D721Med (cell line): ENCODE measurements around the gene NUCKS1.

Experiments
- DNase-seq: peaks from one replicate; pipeline ENCODE4 v3.0.0; 2011; ENCODE audit warnings: low spot score; ENCODE audit not compliant: insufficient read length
- FAIRE-seq: peaks from 2 replicates; lab custom pipeline; 2011; peaks lifted over from hg19 to GRCh38; lab: Jason Lieb, UNC
- CTCF ChIP-seq: IDR thresholded peaks from 2 replicates; pipeline ENCODE4 v1.5.1; 2012; ENCODE audit warnings: mild to moderate bottlenecking, control low read depth; ENCODE audit not compliant: insufficient read depth; ENCODE audit errors: missing control alignments

Gene NUCKS1

DNA sequence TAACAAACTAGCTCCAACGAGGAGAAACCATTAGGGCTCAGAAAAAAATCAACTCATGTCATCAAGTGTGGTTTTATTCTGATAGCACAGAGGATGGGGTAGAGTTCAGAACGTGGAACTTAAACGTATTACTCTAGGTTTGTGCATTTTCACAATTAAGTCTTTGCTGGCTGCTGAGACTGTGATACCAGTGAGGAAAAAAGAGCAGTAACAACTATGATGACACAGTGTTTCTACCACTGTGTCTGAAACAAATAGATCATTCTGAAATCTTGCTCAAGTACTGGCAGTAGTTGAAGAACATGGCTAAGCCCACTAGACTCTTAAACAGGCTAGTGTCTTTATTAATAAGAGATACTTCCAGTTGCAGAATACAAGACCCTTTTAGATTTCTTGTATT is 31.0 kb downstream of the NUCKS1 start:
- DNase-seq, result no peak
- FAIRE-seq, result no peak
- TF ChIP-seq CTCF, result no peak

GRCh38 chr1:205716371-205717132 is 33.4 kb downstream of the NUCKS1 start:
- no peak for FAIRE-seq
- TF ChIP-seq CTCF, result no peak
- no peak for DNase-seq

- no peak for TF ChIP-seq CTCF
- no peak for FAIRE-seq
- DNase-seq, result no peak
Observed at GRCh38 chr1:205715628-205716027, 34.4 kb downstream of the NUCKS1 start.

DNA sequence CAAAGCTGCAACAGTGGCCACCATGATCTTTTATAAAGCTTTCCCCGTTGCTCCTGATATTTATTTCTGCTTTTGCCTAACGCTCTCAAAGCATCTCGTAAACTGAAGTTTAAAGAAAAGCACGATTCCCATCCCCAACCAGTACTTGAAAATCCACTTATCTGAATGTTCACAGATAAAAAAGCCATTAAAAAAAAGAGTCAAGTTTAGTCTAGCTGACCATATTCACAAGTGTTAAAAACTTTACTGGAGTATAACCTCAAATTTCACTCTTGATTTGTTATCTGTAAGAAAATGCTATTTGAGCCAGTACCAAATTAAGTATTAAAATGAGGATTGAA is 35.1 kb downstream of the NUCKS1 start:
- TF ChIP-seq CTCF, result no peak
- DNase-seq, result no peak
- no peak for FAIRE-seq

DNA sequence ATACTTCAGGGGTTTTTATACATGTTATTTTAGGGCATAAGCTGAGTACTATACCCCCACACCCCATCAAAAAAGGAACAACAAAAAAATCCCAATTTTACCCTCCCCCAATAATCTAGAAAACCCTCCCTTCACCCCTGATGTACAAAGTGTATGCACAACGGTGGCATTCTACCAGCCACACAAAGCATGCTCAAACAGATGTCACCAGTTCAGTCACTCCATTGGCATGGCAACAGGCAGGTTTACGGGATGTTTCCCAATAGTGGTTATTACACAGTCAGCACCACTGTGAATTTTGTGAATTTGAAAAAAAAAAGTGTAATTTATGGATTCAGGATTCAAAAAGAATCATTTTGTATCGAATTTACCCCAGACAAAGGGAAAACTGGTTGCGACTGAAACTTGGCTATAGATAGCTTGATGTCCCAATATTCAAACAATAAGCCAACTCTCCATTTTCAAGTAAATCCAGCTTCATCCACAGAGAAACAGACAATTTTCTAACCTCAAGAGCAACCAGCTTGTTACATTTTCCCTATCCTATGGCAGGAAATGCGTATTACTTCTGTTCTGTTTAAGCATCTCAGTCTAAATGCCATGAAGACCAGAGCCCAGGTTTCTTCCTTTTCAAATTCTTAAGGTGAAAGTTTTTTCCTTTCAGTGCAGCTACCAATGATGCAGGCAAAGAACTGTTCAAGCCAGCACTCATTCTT is 35.6 kb downstream of the NUCKS1 start:
- DNase-seq, result no peak
- no peak for TF ChIP-seq CTCF
- no peak for FAIRE-seq

- peak; percentile 41 for FAIRE-seq
- peak; percentile 99 for TF ChIP-seq CTCF
- DNase-seq, result no peak
Observed at GRCh38 chr1:205711105-205712048, 38.6 kb downstream of the NUCKS1 start.
